ENCODE data around the gene SPOCK1. TPM values are rescaled to one million over a fixed set of nuclear protein-coding genes. Genes with fewer than 3 reads are reported as not detected.

SPOCK1 gene
- total RNA-seq, 1 experiment from 2014 or later = 10.9 TPM

- H2BK12ac ChIP-seq (ENCODE audit: insufficient read length, low read depth, low read length) = no peak overlapping the region
- H3K79me1 ChIP-seq (ENCODE audit: insufficient read depth, low read depth, low read length, poor library complexity, severe bottlenecking) = no peaks in the 10 kb centered on the region
- H2BK5ac ChIP-seq (ENCODE audit: insufficient read length, low read length) = no peak overlapping the region
- no peak overlapping the region for H2AK5ac ChIP-seq (ENCODE audit: insufficient read length, low read length)
- H3K79me2 ChIP-seq (ENCODE audit: insufficient read depth, low read length) = no peaks in the 10 kb centered on the region
- no peak overlapping the region for H3K27ac Mint-ChIP-seq
- H4K5ac ChIP-seq (ENCODE audit: insufficient read length, low read depth, low read length) = no peak overlapping the region
- no peak overlapping the region for H3K9ac ChIP-seq (ENCODE audit: extremely low read depth, insufficient read length, low read length)
- H2BK15ac ChIP-seq (ENCODE audit: low read depth, low read length) = no peak overlapping the region
- H3K4ac ChIP-seq (ENCODE audit: low read depth, low read length) = no peak overlapping the region
- no peak overlapping the region for H4K91ac ChIP-seq (ENCODE audit: insufficient read length, low read depth, low read length)
- no peaks in the 10 kb centered on the region for H3K4me1 Mint-ChIP-seq
- no peaks in the 10 kb centered on the region for H3K23me2 ChIP-seq (ENCODE audit: insufficient read length, low read depth, low read length, poor library complexity, severe bottlenecking)
- H3K27ac ChIP-seq (ENCODE audit: insufficient read length, low read depth, low read length) = no peak overlapping the region
- H2BK20ac ChIP-seq (ENCODE audit: low read depth, low read length, poor library complexity, severe bottlenecking) = no peak overlapping the region
- H3T11ph ChIP-seq (ENCODE audit: low read length) = no peak overlapping the region
- peaks cover 2% of the 10 kb centered on the region for H4K20me1 ChIP-seq (ENCODE audit: control insufficient read depth, insufficient read depth, insufficient read length)
- no peaks in the 10 kb centered on the region for H3K27me3 ChIP-seq (ENCODE audit: insufficient read depth, low read length)
- no CpG with 5 or more reads among the region's 4 CpGs for WGBS (ENCODE audit: extremely low coverage, insufficient read length, low lambda C conversion rate)
- H3K4me3 Mint-ChIP-seq = no peak overlapping the region
- no peak overlapping the region for H3K14ac ChIP-seq (ENCODE audit: insufficient read depth, low read length)
- no peak overlapping the region for H2AFZ ChIP-seq (ENCODE audit: low read length)
- no peak overlapping the region for H3K23ac ChIP-seq (ENCODE audit: insufficient read length, low read depth, low read length)
- H2BK120ac ChIP-seq (ENCODE audit: low read depth, low read length, poor library complexity, severe bottlenecking) = no peak overlapping the region
- H3K4me1 ChIP-seq (ENCODE audit: insufficient read depth, low read length) = no peaks in the 10 kb centered on the region
- no peak overlapping the region for H3K56ac ChIP-seq (ENCODE audit: insufficient read length, low read depth, low read length)
- no peak for TF ChIP-seq CTCF (conservative IDR thresholded peaks at IDR 0.05)
- H3K4me2 ChIP-seq (ENCODE audit: insufficient read depth, insufficient read length, low read length) = no peak overlapping the region
- DNase-seq = no peak
- no peaks in the 10 kb centered on the region; a peak in 1 of 7 replicates for H3K36me3 Mint-ChIP-seq (ENCODE audit: insufficient read depth in 1 of 3, low read depth in 3 of 3)
- no peaks in the 10 kb centered on the region for H3K9me3 ChIP-seq (ENCODE audit: control insufficient read depth, low read depth, low read length)
- H3K18ac ChIP-seq (ENCODE audit: insufficient read length, low read depth, low read length) = no peak overlapping the region
- peaks cover 12% of the 10 kb centered on the region for H3K27me3 Mint-ChIP-seq (ENCODE audit: low read depth)
- H3K9me3 Mint-ChIP-seq = no peaks in the 10 kb centered on the region; a peak in 1 of 5 replicates
- H4K8ac ChIP-seq (replicated peaks; ENCODE audit: insufficient read length, low read depth, low read length) = no peak overlapping the region
These were observed 8.0 kb downstream of the SPOCK1 start for GRCh38 chr5:137491121-137491520.

Data from H9 (cell line).